ENCODE measurements around the gene NUBPL.
A peak's percentile ranks its signal among the peaks of the same experiment; 100 is the strongest.

Gene NUBPL

GRCh38 chr14:31561155-31561846, at the start of gene NUBPL:
Gene NUBPL, plus strand, starts transcription at chr14:31561404. Its CDS starts 36 bp downstream, at chr14:31561440.
- peak; percentile 87 for DNase-seq

- no peak for DNase-seq
Observed at GRCh38 chr14:31527087-31527486, 34.1 kb upstream of the NUBPL start.

GRCh38 chr14:31527546-31527945, 33.7 kb upstream of the NUBPL start:
- no peak for DNase-seq

GRCh38 chr14:31529053-31529452, 32.2 kb upstream of the NUBPL start:
- no peak for DNase-seq

- DNase-seq = no peak
Observed at GRCh38 chr14:31530136-31530535, 31.1 kb upstream of the NUBPL start.

- no peak for DNase-seq
Observed at GRCh38 chr14:31536201-31536960, 24.8 kb upstream of the NUBPL start.

GRCh38 chr14:31541702-31542101, 19.5 kb upstream of the NUBPL start:
- DNase-seq = no peak

- no peak for DNase-seq
Observed at GRCh38 chr14:31543969-31544799, 17.0 kb upstream of the NUBPL start.

GRCh38 chr14:31544816-31545215, 16.4 kb upstream of the NUBPL start:
- DNase-seq = no peak

GRCh38 chr14:31545328-31545727, 15.9 kb upstream of the NUBPL start:
- no peak for DNase-seq

GRCh38 chr14:31549817-31550216, 11.4 kb upstream of the NUBPL start:
- no peak for DNase-seq

GRCh38 chr14:31550589-31550988, 10.6 kb upstream of the NUBPL start:
- no peak for DNase-seq

- no peak for DNase-seq
Observed at GRCh38 chr14:31556191-31556590, 5.0 kb upstream of the NUBPL start.

GRCh38 chr14:31559939-31560338, 1.3 kb upstream of the NUBPL start:
- DNase-seq = no peak

- DNase-seq = no peak
Observed at GRCh38 chr14:31560759-31561154, 447 bp upstream of the NUBPL start.

- no peak for DNase-seq
Observed at GRCh38 chr14:31564194-31564593, 3.0 kb downstream of the NUBPL start.

- no peak for DNase-seq
Observed at GRCh38 chr14:31566456-31566855, 5.3 kb downstream of the NUBPL start.

- no peak for DNase-seq
Observed at GRCh38 chr14:31567655-31568054, 6.5 kb downstream of the NUBPL start.

GRCh38 chr14:31568161-31568560, 7.0 kb downstream of the NUBPL start:
- no peak for DNase-seq

GRCh38 chr14:31568671-31569070, 7.5 kb downstream of the NUBPL start:
- DNase-seq = no peak

- DNase-seq = no peak
Observed at GRCh38 chr14:31572955-31573354, 11.8 kb downstream of the NUBPL start.

GRCh38 chr14:31576949-31577348, 15.7 kb downstream of the NUBPL start:
- no peak for DNase-seq

- DNase-seq = no peak
Observed at GRCh38 chr14:31578266-31578665, 17.1 kb downstream of the NUBPL start.
